Esophagus squamous epithelium (tissue), 5 donors: Measurements from ENCODE around the gene PMM1. TPM values are rescaled to one million over a fixed set of nuclear protein-coding genes. Genes with fewer than 3 reads are reported as not detected.

Experiments used
- DNase-seq: peaks from one replicate; lab custom pipeline; 2025; lab: John Stamatoyannopoulos, UW
- H3K27ac ChIP-seq, 4 donors: fragments of 200-600 bp; sonication (generic); one replicate each; pipeline ENCODE4 v1.5.1; 2016 to 2019; ENCODE audit warnings: mild to moderate bottlenecking in 1 of 4
- H3K27me3 ChIP-seq, 4 donors: fragments of 200-600 bp; sonication (generic); 1 replicate in 3 of 4; 2 replicates in 1 of 4; pipeline versions ENCODE4 v1.5.1 to v1.6.0; 2017 to 2021; ENCODE audit warnings: antibody characterized with exemption in 1 of 4
- H3K36me3 ChIP-seq, 3 donors: fragments of 200-600 bp; sonication (generic); one replicate each; pipeline ENCODE4 v1.5.1; 2016 to 2019
- H3K4me1 ChIP-seq, 3 donors: fragments of 200-600 bp; sonication (generic); one replicate each; pipeline ENCODE4 v1.5.1; 2017 to 2019
- H3K4me3 ChIP-seq, 4 donors: fragments of 200-600 bp; sonication (generic); 1 replicate in 3 of 4; 2 replicates in 1 of 4; pipeline ENCODE4 v1.5.1; 2016 to 2019; ENCODE audit warnings: mild to moderate bottlenecking in 2 of 4, moderate library complexity in 1 of 4
- H3K9me3 ChIP-seq, 3 donors: fragments of 200-600 bp; sonication (generic); one replicate each; pipeline ENCODE4 v1.5.1; 2016 to 2019
- POLR2A ChIP-seq, 4 donors: fragments of 450-650 bp; IDR thresholded peaks; one replicate each; pipeline ENCODE4 v1.6.1; 2017; ENCODE audit warnings: antibody characterized with exemption in 4 of 4, mild to moderate bottlenecking in 4 of 4, moderate library complexity in 3 of 4
- WGBS, 2 donors: methylation state at CpG; one replicate each; pipeline ENCODE4 v1.1.5; 2018; 5-methylcytosine and 5-hydroxymethylcytosine counted together
- intact Hi-C: fragments of 100-400 bp; cut with DNase I; formaldehyde crosslinking; loops from one replicate; pipeline ENCODE4 v1.15.0; 2022
- total RNA-seq, 4 donors: library from RNA; depleted of rRNA; stranded (reverse); fragments of >200 nt; gene quantifications; one replicate each; pipeline ENCODE4 v1.1.0, GENCODE V29; 2016
- TF ChIP-seq, protein P1 (sequence below), 6 experiments: fragments of 450-650 bp in 4 of 6; fragments of 200-600 bp in 2 of 6; sonication (generic) in 2 of 6; IDR thresholded peaks; one replicate each; pipeline ENCODE4 v1.5.1; 2016 to 2019; ENCODE audit warnings: antibody characterized with exemption in 6 of 6, mild to moderate bottlenecking in 4 of 6, moderate library complexity in 4 of 6
- donor health status: DM: yes; HTN: yes; CAD: no.

PMM1 gene
- total RNA-seq, 4 donors from 2014 or later = 17.9 to 65.2 (median 49.5) TPM

GRCh38 chr22:41532908-41533825 lies 56.5 kb downstream of the PMM1 start:
- no peak for DNase-seq
- no peaks in the 10 kb centered on the region for H3K9me3 ChIP-seq
- intact Hi-C loops = no loop called here
- peaks cover 3 to 100% (median 17%) of the 10 kb centered on the region in 3 donors for H3K36me3 ChIP-seq
- no peak overlapping the region for H3K4me3 ChIP-seq
- peaks cover 0 to 12% (median 5%) of the 10 kb centered on the region in 3 donors for H3K4me1 ChIP-seq
- H3K27me3 ChIP-seq = no peaks in the 10 kb centered on the region
- WGBS, 2 donors = 48 to 65% methylated on average over 4 to 5 of the region's 19 CpGs
- peak overlapping the region; percentile 4 to 60 (median 29) for H3K27ac ChIP-seq
- TF ChIP-seq, protein P1, sequence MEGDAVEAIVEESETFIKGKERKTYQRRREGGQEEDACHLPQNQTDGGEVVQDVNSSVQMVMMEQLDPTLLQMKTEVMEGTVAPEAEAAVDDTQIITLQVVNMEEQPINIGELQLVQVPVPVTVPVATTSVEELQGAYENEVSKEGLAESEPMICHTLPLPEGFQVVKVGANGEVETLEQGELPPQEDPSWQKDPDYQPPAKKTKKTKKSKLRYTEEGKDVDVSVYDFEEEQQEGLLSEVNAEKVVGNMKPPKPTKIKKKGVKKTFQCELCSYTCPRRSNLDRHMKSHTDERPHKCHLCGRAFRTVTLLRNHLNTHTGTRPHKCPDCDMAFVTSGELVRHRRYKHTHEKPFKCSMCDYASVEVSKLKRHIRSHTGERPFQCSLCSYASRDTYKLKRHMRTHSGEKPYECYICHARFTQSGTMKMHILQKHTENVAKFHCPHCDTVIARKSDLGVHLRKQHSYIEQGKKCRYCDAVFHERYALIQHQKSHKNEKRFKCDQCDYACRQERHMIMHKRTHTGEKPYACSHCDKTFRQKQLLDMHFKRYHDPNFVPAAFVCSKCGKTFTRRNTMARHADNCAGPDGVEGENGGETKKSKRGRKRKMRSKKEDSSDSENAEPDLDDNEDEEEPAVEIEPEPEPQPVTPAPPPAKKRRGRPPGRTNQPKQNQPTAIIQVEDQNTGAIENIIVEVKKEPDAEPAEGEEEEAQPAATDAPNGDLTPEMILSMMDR (IDR thresholded peaks at IDR 0.05) = peak; percentile 52 to 79 (median 66)
- TF ChIP-seq POLR2A (IDR thresholded peaks at IDR 0.05) = no peak

GRCh38 chr22:41531715-41532477 lies 57.7 kb downstream of the PMM1 start:
- Histone ChIP-seq H3K36me3 (peaks cover 16 to 100% (median 30%) of the 10 kb centered on the region in 3 donors), H3K4me1 (peaks cover 0 to 15% (median 6%) of the 10 kb centered on the region in 3 donors), H3K9me3 (no peaks in the 10 kb centered on the region), H3K27ac (peak overlapping the region in 2 of 4 donors; percentile 19 to 36), H3K4me3 (no peak overlapping the region), H3K27me3 (no peaks in the 10 kb centered on the region)
- intact Hi-C loops = no loop called here
- no peak for TF ChIP-seq POLR2A (IDR thresholded peaks at IDR 0.05)
- TF ChIP-seq, protein P1 (IDR thresholded peaks at IDR 0.05) = no peak
- WGBS, 2 donors = 60 to 85% methylated on average over 1 to 7 of the region's 17 CpGs
- no peak for DNase-seq

- H3K27me3 ChIP-seq = no peaks in the 10 kb centered on the region
- TF ChIP-seq, protein P1 (IDR thresholded peaks at IDR 0.05) = no peak
- TF ChIP-seq POLR2A (IDR thresholded peaks at IDR 0.05) = no peak
- no peak overlapping the region for H3K4me3 ChIP-seq
- H3K36me3 ChIP-seq = peaks cover 21 to 100% (median 33%) of the 10 kb centered on the region in 3 donors
- no peaks in the 10 kb centered on the region for H3K9me3 ChIP-seq
- H3K4me1 ChIP-seq = peaks cover 0 to 23% (median 14%) of the 10 kb centered on the region in 3 donors
- intact Hi-C loops = no loop called here
- peak overlapping the region in 2 of 4 donors; percentile 17 to 36 for H3K27ac ChIP-seq
- no peak for DNase-seq
- 78 to 93% methylated on average over 6 to 7 of the region's 18 CpGs for WGBS, 2 donors
Observed at GRCh38 chr22:41530890-41531714, 58.5 kb downstream of the PMM1 start.

- TF ChIP-seq, protein P1 (IDR thresholded peaks at IDR 0.05) = no peak
- TF ChIP-seq POLR2A (IDR thresholded peaks at IDR 0.05) = no peak
- intact Hi-C loops = no loop called here
- peak overlapping the region in 1 of 4 donors; percentile 11 for H3K27ac ChIP-seq
Observed at GRCh38 chr22:41528938-41529561, 60.6 kb downstream of the PMM1 start.

More at GRCh38 chr22:41528938-41529561, 60.6 kb downstream of the PMM1 start:
- H3K36me3 ChIP-seq = peaks cover 34 to 100% (median 43%) of the 10 kb centered on the region in 3 donors
- no peaks in the 10 kb centered on the region for H3K27me3 ChIP-seq
- WGBS, 2 donors = 64 to 89% methylated on average over 4 to 7 of the region's 13 CpGs
- H3K9me3 ChIP-seq = no peaks in the 10 kb centered on the region
- peaks cover 14 to 44% (median 27%) of the 10 kb centered on the region in 3 donors for H3K4me1 ChIP-seq
- no peak for DNase-seq
- H3K4me3 ChIP-seq = no peak overlapping the region
